PC-3 (cell line): ENCODE results near the gene ZXDC. TPM values are rescaled to one million over a fixed set of nuclear protein-coding genes. Genes with fewer than 3 reads are reported as not detected.

Experiments
- ATAC-seq: fragments of 200-7000 bp; cut with Tn5 transposase; 2 replicates; pipeline ENCODE4 v1.9.1; 2020; ENCODE audit warnings: mild to moderate bottlenecking, moderate library complexity
- BruUV-seq: library from RNA; stranded (reverse); fragments of 400-500 nt; replicated peaks from 2 replicates; lab custom pipeline; 2021; lab: Mats Ljungman, UMichigan
- CTCF ChIA-PET: fragments of 300-600 bp; sonication (Branson Sonifier 250); formaldehyde crosslinking; loops from one replicate; lab custom pipeline; 2022; ENCODE audit warnings: antibody characterized with exemption; lab: Charles Lee
- POLR2A ChIA-PET: fragments of 300-600 bp; sonication (Branson Sonifier 250); formaldehyde crosslinking; loops from one replicate; lab custom pipeline; 2022; ENCODE audit warnings: antibody characterized with exemption; ENCODE audit not compliant: unreplicated experiment; lab: Charles Lee
- DNase-seq: peaks from one replicate; pipeline ENCODE4 v3.0.0-alpha.2; 2015
- H2AFZ ChIP-seq: fragments of 300-600 bp; sonication (generic); 2 replicates; pipeline ENCODE4 v1.6.0; 2016; ENCODE audit warnings: antibody characterized with exemption, low read length
- H3F3A ChIP-seq: fragments of 300-600 bp; sonication (generic); one replicate; pipeline ENCODE4 v1.6.0; 2017; ENCODE audit warnings: antibody characterized with exemption, low read length, control low read depth, mild to moderate bottlenecking; ENCODE audit not compliant: unreplicated experiment
- H3K27ac ChIP-seq: fragments of 300-600 bp; sonication (generic); 2 replicates; pipeline ENCODE4 v1.5.1; 2016; ENCODE audit warnings: mild to moderate bottlenecking, low read length
- H3K27me3 ChIP-seq: fragments of 300-600 bp; sonication (generic); 2 replicates; pipeline ENCODE4 v1.6.1; 2016; ENCODE audit warnings: low read length, mixed read lengths
- H3K36me3 ChIP-seq: fragments of 300-600 bp; sonication (generic); 2 replicates; pipeline ENCODE4 v1.6.1; 2016; ENCODE audit warnings: low read depth, mixed run types, low read length, mixed read lengths
- H3K4me1 ChIP-seq: fragments of 300-600 bp; sonication (generic); 2 replicates; pipeline ENCODE4 v1.5.1; 2016; ENCODE audit warnings: low read length; ENCODE audit not compliant: insufficient read depth
- H3K4me2 ChIP-seq: fragments of 300-600 bp; sonication (generic); 2 replicates; pipeline ENCODE4 v1.6.0; 2016; ENCODE audit warnings: low read length
- H3K4me3 ChIP-seq: fragments of 300-600 bp; sonication (generic); 2 replicates; pipeline ENCODE4 v1.5.1; 2016; ENCODE audit warnings: mild to moderate bottlenecking, low read length, mixed read lengths
- H3K79me2 ChIP-seq: fragments of 300-600 bp; sonication (generic); 2 replicates; pipeline ENCODE4 v1.6.1; 2017; ENCODE audit warnings: low read length, mixed read lengths
- H3K9ac ChIP-seq: fragments of 300-600 bp; sonication (generic); 2 replicates; pipeline ENCODE4 v1.6.0; 2016; ENCODE audit warnings: mild to moderate bottlenecking, low read length
- H3K9me2 ChIP-seq: fragments of 300-600 bp; sonication (generic); replicated peaks from 2 replicates; pipeline ENCODE4 v1.6.1; 2016; ENCODE audit warnings: mixed run types, low read length, mixed read lengths
- H3K9me3 ChIP-seq: fragments of 300-600 bp; sonication (generic); 2 replicates; pipeline ENCODE4 v1.6.1; 2016; ENCODE audit warnings: low read length, mixed read lengths
- H4K20me1 ChIP-seq: fragments of 300-600 bp; sonication (generic); 2 replicates; pipeline ENCODE4 v1.6.1; 2016; ENCODE audit warnings: low read length, mixed read lengths
- CTCF ChIP-seq: fragments of 300-600 bp; sonication (generic); conservative IDR thresholded peaks from 2 replicates; pipeline ENCODE4 v1.5.1; 2017; ENCODE audit warnings: antibody characterized with exemption, low read depth, mild to moderate bottlenecking, low read length
- EZH2 ChIP-seq: fragments of 300-600 bp; sonication (generic); IDR thresholded peaks from one replicate; pipeline ENCODE4 v1.6.1; 2017; ENCODE audit warnings: antibody characterized with exemption, mild to moderate bottlenecking, low read length; ENCODE audit not compliant: unreplicated experiment
- EZH2phosphoT487 ChIP-seq: fragments of 300-600 bp; sonication (generic); IDR thresholded peaks from 2 replicates; pipeline ENCODE4 v1.6.1; 2018; ENCODE audit warnings: mild to moderate bottlenecking, antibody characterized with exemption, low read length, borderline replicate concordance
- intact Hi-C: fragments of 100-400 bp; cut with micrococcal nuclease; formaldehyde crosslinking; loops from 2 replicates; pipeline ENCODE4 v1.9.0; 2023
- total RNA-seq: library from RNA; depleted of rRNA; stranded (reverse); fragments of >200 nt; gene quantifications from 2 replicates; pipeline ENCODE4 v1.2.3, GENCODE V29; 2014

The ZXDC gene
- total RNA-seq, 1 experiment from 2014 or later: 18.7 TPM

DNA sequence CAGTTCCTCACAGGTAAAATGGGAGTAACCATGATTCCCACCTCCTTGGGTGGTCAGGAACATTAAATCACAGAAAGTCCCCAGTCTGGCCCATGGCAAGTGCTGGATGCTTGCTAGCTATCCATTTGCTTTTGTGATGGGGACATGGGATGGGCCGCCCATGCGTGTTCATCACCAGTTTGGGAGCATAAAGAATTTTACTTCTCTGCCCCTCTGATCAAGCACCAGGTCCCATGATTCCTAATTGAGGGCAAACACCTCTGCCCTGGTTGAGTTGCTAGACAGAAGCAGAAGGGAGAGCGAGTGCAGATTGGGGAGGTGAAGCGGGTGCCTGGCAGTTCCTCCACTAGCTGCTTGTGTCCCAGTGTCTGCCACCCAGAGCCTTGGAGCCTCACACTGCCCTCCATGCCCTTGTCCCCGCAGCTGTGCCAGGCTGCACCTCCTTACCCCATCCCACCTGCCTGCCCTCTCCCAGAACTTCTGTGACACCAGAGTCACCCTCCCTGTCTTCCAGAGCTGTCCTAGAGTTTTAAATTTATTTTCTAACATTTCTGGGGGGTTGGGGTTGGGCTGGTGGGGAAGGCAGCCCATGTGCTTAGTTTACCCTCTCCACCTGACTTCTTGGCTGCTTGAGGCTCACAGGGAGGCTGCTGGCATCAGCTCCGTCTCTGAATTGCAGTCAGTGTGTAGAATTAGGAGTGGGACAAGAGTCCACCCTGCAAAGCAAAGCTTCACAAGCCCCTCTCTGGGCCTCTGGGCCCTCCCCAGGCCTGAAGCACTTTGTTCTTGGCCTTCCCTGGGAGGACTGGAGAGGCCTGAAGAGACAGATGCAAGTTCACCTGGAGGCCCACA is 62.6 kb downstream of the ZXDC start:
- DNase-seq (no peak), ATAC-seq (no peak)
- Histone ChIP-seq H3K36me3 (no peaks in the 10 kb centered on the region), H4K20me1 (no peaks in the 10 kb centered on the region), H3K4me3 (no peak overlapping the region), H3K9me3 (no peaks in the 10 kb centered on the region), H2AFZ (no peak overlapping the region), H3F3A (no peaks in the 10 kb centered on the region), H3K9ac (no peak overlapping the region), H3K4me1 (no peaks in the 10 kb centered on the region), H3K79me2 (no peaks in the 10 kb centered on the region), H3K4me2 (no peak overlapping the region), H3K27ac (no peak overlapping the region), H3K27me3 (peaks cover 17% of the 10 kb centered on the region; the same call in 1 of the 2 replicates), H3K9me2 (no peaks in the 10 kb centered on the region)
- ChIA-PET CTCF (no interaction called here), POLR2A (no interaction called here)
- TF ChIP-seq EZH2phosphoT487 (no peak), CTCF (no peak), EZH2 (no peak)
- BruUV-seq: no TSS peak
- intact Hi-C loops: no loop called here

- H3K79me2 ChIP-seq: no peaks in the 10 kb centered on the region
- BruUV-seq: no TSS peak
- H3F3A ChIP-seq: no peaks in the 10 kb centered on the region
- no peaks in the 10 kb centered on the region for H3K4me1 ChIP-seq
- no peaks in the 10 kb centered on the region for H3K9me2 ChIP-seq
- no peaks in the 10 kb centered on the region for H3K9me3 ChIP-seq
- H3K4me3 ChIP-seq: no peak overlapping the region
- no peak overlapping the region for H3K27ac ChIP-seq
- ATAC-seq: no peak
- no peaks in the 10 kb centered on the region for H3K36me3 ChIP-seq
- POLR2A ChIA-PET: no interaction called here
- no peak for DNase-seq
- TF ChIP-seq EZH2phosphoT487 (no peak), CTCF (no peak), EZH2 (no peak)
- H3K9ac ChIP-seq: no peak overlapping the region
- CTCF ChIA-PET: no interaction called here
- peaks cover 24% of the 10 kb centered on the region; the same call in 1 of the 2 replicates for H3K27me3 ChIP-seq
- intact Hi-C loops: no loop called here
- no peak overlapping the region for H3K4me2 ChIP-seq
- H2AFZ ChIP-seq: no peak overlapping the region
- no peaks in the 10 kb centered on the region for H4K20me1 ChIP-seq
These were observed 67.6 kb downstream of the ZXDC start for GRCh38 chr3:126408099-126408498.
